Fibroblast of peridontal ligament (primary cell): ENCODE data around the gene SEMA6C.
A peak's percentile ranks its signal among the peaks of the same experiment; 100 is the strongest.

Experiments used
- DNase-seq: peaks from one replicate; pipeline ENCODE4 v3.0.0-alpha.2; 2010; ENCODE audit errors: extremely low read depth

Gene SEMA6C

DNA sequence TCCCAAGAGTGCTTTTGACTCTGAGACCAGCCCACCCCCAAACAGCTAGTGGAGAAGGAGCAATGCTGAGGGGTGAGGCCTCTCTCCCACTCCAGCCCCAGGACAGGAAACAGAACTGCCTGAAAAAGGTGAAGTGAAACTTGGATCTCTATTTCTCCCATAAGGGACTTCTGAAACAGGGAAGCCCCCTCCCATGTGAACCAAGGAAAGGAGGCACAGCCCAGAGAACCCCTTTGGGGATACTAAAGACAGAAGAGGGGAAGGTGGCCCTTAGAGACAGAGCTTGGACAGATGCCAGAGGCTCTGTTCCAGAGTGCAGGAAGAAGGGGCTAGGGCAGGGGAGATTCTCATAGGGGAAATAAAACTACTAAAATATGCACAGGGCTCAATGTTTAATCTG lies 12.9 kb upstream of the SEMA6C start:
- DNase-seq = no peak

DNA sequence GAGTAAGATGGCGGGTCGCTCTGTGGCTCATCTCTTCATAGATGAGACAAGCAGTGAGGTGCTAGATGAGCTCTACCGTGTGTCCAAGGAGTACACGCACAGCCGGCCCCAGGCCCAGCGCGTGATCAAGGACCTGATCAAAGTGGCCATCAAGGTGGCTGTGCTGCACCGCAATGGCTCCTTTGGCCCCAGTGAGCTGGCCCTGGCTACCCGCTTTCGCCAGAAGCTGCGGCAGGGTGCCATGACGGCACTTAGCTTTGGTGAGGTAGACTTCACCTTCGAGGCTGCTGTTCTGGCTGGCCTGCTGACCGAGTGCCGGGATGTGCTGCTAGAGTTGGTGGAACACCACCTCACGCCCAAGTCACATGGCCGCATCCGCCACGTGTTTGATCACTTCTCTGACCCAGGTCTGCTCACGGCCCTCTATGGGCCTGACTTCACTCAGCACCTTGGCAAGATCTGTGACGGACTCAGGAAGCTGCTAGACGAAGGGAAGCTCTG lies 12.4 kb upstream of the SEMA6C start:
- DNase-seq = no peak

DNA sequence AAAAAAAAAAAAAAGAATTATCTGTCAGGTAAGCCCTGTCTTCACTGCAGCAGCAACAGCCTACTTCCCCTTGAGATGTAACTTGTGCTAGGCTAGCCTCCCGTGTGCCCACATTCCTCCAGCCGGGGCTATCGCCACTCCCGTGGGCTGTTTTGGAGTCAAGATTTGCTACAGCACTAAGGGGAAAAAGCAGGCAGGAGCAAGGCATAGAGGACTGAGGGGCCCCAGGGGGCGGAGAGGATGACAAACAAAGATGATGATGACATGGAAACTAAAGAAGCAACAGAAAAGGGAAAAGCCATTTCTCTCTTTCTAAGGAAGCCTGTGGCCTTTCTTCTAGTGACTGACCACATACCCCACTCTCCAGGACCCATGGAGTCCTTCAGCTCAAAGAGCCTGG lies 11.9 kb upstream of the SEMA6C start:
- DNase-seq = no peak

DNA sequence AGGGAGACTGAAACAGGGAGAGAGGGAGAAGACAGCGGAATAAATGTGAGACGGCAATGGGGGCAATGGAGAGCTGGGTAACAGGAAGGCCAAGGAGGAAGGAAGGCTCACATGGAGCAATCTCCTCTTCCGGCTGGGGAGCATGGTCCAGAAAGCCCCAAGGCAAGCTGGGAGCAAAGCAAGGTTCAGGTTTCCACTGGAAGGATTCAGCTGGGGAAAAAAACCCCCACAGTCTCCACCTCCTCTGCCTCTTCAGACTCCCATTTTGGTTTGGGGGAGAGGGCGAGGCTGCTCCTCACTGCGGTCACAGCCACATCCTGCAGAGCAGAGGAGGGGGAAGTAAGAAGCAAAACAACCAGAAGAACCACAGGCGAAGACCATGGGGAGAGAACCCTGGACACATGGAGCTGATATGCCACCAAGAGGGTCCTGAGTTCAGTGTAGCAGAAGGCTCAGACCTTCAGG lies 10.7 kb upstream of the SEMA6C start:
- no peak for DNase-seq

DNA sequence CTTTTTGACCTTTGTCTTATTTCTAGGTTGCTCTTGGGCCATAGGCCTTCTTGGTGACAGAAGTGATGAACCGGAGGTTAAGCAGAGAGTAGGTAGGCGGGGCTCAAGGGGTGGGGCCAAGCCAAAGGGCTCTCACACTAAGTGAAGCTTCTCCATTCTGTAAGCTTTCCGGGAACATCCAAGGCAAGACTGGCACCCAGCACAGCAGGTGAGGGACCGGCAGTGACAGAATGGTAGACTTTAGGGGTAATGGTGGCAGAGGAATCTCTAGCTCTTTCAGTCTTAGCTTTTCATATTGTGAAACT lies 10.0 kb upstream of the SEMA6C start, which contains the start of gene TNFAIP8L2:
TNFAIP8L2 (plus strand) TSS at position 135 of the 305 bp plus-strand sequence. CDS start 2,049 bp downstream, outside the sequence.
- no peak for DNase-seq

DNA sequence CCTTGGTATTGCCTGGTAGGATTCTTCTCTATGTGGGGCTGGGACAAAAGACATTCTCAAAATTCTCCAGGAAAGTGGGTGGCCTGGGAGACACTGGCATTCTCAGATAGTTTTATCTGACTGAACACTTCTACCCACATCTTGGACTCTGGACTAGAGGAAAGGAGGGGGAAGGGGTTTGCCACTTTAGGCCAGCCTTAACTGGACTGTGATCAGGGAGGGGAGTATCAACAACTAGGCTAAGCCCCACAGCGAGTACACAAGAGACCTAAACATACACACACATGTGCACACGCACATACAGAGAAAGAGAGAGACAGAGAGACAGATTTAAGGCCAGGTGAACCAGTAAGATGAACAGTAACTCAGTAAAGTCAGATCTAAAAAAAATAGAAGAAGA lies 1.2 kb upstream of the SEMA6C start:
- no peak for DNase-seq

DNA sequence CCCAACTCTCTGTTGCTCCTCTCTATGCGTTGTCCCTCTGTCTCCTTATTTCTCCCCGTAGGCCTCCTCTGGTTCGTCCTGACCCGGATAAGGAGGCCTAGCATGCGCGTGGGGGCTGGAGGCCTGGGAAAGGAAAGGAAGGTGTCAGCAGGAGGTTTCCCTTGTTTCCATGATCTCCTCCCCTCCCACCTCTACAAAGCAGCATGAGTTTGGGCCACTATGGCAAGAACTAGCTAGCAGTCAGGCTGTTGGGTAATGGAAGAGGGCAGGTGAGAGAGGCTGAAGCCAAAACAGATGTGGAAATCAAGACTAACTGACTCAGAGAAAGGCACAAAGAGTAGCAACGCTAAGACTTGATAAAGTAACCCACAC lies 687 bp upstream of the SEMA6C start:
- DNase-seq = no peak

DNA sequence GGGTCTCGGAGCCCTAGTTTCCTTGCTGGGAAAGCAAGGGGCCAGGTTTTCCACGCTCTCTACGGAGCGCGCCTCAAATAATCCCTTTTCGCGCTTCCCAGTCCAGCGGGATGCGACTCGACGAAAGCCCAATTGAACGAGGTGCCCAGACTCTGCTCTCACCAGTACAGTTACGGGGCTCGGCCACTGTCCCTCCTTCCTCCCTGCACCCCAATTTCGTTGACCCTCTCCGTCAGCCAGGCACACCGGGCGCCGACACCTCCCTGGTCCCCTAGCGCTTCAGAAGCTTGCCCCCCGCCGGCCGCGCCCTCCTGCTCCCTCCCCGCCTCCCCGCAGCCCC lies 389 bp downstream of the SEMA6C start:
- no peak for DNase-seq

DNA sequence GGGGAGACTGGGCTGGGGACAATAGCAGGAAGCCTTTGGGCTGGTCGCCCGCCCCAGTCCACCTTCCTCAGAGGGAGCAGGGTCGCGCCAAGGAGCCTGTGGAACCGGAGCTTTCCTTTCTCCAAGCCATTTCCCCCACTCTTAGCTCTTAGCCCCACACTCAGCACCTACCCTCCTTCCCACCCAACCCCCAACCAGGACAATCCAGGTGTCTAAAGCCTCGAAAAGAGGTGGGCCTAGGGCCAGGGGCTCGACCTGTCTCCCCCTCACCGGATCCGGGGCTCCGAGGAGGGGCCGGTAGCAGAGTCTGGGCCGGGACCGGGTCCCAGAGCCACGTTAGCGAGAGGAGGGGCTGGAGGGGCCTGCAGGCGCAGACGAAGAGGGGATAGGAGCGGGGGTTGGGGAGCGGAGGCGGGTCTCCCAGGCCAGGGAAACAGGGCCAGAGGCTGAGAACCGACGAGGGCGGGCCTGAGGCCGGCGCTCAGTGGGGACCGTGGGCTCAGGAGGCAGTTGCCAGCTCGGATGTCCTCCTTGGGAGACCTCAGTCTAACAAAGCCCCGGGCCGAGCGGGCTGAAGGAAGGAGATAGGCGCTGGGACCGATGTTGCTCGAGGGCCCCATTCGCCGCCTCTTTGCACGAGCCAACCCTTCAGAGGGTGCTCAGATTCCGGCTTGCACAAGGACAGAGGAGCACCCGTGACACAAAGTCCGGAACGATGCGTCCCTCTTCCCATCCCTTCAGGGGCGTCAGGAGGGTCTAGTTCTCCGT lies 943 bp downstream of the SEMA6C start:
- DNase-seq = peak; percentile 9

DNA sequence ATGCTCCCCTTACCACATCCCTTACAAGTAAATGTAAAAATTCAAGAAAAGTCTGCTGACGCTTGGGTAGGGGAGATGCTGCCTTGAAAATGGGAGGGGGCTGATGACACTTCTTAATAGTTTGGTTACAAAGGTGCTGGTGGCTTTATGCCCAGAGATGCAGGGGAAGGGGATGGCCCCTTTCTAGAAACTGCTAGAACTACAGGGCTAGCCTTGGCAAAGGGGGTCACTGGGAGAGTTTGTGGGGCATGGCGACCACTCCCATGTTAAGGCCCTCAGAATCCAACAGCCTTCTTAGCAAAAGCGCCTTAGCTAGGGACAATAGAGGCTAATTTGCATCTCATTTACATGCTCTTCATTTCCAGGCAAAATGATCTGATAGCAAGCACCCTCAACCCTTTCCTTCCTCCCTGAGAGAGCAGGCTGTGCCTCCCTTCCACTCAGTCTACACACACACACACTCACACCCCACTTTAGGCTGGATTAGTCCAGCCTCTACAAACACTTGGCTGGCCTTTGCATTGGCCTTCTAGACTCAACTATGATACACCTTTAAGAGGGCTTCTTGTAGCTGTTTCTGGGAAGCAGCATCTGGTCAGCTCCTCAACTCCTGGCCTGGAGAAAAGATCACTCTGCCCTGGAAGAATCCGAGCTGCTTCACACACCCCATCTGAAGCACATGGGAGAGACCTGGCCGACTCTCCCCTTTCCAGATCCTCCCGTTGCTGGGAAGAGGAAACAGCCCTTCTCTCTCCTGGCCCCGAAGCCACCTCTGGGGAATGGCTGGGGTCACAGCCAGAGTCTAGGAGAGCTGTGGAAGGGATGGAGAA lies 1.7 kb downstream of the SEMA6C start:
- peak; percentile 8 for DNase-seq

DNA sequence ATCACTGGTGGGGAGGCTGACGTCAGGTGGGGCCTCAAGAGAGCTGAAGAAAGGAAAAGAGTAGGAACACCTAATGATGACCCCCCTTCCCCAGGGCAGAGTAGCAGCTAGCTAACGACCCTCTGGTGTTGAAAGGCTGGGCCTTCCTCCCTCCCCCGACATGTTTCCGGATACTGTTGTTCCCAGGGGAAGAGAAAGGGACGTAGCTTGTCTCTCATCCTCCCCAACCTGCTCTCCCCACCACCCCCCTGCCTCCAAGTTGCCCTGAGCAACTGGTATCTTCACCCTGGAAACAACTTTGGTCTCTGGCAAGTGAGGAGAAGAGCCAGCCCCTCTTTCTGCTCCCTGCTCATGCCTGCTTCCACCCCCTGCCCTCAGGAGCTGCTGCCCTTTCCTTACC lies 2.4 kb downstream of the SEMA6C start:
- DNase-seq = no peak

DNA sequence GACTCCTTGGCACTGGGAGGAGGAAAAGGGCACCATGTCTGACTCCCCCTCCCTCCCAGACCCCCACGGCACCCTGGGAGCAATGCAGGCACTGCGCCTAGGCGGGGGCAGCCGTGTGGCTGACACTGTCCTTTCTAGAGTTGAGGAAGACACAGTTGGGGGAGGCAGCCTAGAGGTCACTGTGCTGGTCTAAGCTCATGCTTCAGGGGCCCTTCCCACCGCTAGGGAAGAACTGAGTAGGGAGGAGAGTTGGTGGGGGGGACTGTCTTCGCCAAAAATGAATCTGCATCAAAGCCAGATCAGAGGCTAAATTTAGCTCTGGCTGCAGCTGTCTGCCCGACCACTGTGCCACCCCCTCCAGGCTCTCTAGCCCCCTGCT lies 3.4 kb downstream of the SEMA6C start:
- no peak for DNase-seq

DNA sequence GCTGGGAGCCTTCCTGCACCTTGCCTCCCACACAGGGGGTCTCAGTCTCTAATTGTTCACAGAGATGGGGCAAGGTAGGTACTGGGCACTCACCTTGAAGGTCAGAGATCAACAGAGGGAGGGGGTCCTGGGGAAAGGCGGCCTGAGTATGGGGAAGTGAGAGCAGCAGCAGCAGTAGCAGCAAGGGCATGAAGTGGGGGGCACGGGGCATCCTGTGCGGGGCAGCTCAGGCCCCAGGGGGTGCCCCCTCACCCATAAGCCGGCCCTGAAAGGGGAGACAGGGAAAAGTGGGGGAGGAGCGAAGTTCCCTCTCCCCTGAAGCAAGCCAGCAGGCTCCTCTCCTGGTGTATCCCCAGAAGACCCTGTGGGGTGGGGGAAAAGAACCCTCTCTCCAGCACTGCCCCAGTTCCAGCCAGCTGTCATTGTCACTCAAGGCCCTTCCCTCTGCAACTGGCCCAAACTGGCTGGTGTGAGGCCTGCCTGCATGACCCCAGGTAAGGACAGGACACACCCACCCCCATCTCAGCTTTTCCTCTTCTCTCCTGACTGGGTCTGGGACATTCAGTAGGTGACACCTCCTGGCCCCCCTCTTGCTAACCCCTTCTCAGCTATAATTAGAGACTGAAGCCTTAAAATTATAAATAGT lies 3.9 kb downstream of the SEMA6C start:
- no peak for DNase-seq

DNA sequence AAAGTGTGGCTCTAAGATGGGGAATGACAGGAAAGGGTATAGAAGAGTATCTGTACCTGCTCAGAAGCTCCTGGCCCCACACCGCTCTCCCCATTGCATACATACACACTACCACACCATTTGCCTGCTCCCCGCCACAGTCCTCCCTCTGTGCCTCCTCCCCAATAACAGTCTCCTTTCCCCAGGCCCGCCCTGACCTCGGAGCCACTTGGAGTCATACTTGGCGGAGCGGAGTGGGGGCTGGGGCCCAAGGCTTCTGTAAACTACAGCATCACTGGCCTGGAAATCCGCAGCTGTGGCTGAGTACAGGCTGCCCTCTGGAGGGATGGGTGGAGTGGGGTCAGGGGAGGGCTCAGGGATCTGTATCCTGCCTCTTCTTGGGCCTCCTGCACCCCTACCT lies 8.6 kb downstream of the SEMA6C start:
- DNase-seq = no peak

DNA sequence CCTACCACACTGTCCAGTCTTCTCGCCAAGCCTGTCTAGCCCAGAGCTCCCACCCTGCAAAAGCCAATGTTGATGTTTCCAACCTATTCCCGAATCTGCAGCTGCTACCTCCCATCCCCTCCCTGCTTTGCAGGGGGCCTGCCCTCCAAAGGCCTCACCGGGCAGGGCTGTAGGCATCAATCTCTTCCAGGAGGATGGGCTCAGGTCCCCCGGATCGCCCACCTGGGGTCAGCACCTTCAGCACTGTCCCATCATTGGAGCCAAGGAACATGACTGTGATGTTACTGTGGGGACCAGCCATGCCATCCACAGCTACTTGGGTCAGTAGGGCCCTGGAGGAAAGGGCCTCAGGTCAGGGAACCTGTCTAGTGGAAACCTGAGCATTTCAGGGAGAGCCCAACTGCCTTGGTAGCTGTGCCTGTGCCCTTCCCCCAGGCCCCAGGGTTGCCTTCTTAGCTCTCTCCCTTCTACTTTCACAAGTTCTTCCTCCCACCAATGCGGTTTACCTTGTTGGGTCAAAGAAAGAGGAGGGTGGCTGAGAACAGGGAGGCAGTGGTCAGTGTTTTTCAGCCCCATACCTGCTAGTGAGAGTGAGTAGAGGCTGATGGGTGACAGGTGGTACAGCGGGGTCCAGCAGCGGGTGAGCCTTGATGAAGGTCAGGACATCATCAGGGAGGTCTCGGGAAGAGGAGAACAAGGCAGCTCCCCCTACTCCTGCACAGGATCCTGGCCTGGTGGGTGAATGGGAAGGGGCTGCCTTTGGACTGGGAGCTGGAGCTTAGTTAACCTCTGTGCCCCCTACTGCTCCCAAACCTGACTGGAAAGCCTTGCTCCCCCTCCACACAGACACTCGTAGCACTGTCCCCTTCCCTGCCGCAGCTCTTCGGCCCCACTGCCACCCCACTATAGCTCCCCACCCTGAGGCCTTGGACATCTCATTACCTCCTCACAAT lies 10.7 kb downstream of the SEMA6C start:
- no peak for DNase-seq

DNA sequence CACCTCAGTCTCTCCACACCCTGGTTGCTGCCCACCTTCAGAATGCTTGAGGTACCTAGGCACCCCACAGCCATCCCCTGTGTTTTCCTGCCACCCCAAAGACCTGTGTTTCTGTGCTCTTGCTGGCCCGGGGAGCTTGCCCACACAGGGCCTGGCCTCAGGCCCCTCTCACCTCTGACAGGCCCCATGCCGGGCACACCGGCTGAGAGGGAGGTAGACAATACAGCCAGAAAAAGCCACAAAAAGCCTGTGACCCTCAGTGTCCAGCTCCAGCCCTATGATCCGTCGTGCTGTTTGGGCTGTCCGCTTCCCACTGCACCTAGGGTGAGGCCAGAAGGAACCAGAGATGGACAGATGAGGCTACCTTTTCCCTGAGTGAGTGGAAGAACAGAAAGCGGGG lies 11.4 kb downstream of the SEMA6C start:
- DNase-seq = no peak

DNA sequence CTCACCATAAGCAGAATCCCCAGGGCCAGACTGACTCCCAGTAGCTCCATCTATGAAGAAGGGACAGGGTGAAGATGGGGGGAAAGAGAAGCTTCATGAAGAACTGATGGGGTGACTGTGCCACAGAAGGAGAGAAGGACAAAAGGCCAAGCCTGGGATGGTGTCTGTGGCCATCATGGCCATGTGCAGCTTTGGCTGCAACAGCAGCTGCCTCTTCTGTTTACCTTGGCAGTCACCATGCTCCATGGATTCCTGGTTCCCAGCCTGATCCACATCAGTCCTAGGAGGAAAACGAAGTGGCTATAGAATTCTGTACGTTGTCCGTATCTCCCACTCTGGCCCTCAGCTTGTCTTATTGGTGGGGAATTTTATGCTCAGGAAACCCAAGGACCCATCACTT lies 12.0 kb downstream of the SEMA6C start:
- DNase-seq = no peak

DNA sequence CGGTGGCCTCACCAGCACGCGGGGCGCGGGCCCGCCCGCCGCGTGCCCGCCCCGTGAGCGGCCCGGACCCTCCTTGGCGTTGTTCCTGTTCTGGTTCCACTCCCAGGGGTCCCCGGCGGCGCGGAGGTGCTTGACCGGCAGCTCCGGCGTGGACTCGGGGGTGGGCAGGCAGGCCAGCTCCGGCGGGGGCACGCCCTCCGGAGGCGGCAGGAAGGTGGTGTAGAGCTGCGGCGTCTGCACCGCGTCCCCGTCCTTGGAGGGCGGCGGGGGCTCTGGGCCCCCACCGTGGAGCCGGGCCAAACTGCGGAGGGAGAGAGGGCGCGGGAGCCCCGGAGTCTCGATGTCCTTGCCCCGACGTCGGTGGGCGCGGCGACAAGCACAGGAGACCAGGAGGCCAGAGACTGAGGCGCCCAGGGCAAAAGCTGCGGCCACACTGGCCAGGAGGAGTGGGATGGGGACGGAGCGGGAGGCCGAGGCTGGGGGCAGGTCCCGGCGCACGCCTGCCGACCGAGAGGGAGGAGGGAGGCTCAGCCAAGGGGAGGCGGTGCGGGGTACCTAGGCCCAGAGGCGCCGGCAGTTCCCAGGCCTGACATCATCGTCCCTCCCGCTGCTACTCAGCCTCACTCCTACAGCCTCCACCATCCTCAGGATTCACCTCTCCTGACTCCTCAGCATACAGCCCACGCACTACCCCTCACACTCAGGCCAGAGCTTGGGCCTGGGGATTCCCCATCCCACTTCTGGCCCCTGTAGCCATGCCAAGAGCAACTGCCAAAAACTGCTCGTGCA lies 13.2 kb downstream of the SEMA6C start:
- DNase-seq = no peak

DNA sequence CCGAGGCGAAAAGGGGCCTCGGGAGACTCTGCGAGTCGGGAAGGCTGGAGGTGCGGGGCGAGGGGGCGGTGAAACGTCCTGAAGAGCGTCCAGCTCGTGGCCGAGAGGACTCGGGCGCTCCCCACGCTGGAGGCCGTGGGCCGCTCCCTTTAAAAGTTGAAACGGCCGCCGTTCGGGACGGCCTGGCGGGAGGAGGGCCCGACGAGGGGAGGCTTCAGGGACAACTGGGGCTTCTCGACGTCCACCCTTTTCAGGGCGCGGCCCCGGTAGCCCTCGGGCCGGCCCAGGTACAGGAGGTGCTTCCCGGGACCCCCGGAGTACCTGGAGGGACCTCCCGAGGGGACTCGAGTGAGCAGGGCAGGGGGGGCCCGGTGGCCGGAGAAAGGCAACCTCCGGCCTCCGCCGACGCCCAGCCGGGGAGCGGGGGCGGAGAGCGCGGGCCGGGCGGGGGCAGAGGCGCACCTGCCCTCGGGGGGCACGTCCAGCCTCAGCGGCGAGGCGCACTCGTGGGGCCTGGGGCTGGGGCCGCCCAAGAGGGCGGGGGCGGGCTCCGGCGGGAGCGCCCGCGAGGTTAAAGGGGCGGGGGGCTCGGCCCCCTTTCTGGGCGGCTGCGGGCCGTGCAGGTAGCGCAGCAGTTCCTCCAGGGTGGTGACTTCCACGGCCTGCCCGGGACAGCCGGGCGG lies 14.0 kb downstream of the SEMA6C start:
- no peak for DNase-seq

DNA sequence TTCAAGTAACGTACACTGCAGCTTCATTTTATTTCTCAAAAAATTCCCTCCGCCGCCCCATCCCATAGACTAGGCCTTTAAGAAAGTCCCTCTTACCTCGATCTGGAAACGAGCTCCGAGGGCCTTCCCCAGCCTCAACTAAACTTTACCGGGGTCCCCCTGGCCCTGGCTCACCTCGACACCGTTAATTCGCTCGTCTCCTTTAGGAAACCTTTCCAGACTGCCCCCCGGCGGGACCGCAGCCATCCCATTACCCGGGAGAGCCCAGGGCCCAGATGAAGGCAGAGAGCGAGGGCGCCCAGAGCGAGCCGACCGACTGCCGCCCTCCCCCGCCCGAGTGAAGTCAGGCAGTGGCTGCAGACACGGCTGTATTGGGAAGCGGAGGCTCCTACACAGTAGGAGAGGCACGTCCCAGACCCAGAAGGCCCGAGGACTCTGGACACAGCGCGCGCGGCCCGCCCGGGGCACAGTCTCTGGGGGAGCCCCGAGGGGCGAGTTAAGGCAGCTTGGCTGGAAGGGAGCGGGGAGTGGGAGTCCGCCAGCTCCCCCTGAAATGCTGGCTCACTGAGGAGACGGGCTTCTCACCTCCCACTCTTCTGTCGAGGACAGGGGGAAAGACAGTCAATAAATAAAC lies 14.6 kb downstream of the SEMA6C start:
- DNase-seq = no peak
